ENCODE data around the gene SLC12A1. TPM values are rescaled to one million over a fixed set of nuclear protein-coding genes. Genes with fewer than 3 reads are reported as not detected.

Gene SLC12A1
- total and polyA plus RNA-seq, 2 of the 8 experiments (the other 6 are each of a cell fraction or from before 2014, with no cell fraction given) = 0.63 to 1.0 TPM

DNA sequence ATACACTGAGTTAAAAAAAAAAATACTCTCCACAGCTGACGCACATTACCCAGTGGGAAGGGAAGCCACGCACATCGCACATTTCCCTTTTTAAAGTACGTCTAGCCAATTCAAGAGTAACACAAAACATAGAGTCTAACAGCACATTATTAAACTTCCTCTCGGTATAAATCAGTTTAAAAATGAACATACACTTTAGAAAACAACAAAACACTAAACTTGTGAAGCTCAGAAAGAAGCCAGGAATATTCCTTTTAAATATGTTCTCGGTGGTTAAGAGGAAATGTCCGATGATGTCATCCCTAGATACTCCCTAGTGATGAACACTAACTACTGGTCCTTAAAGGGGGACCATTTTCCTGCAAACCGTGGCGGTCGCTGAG lies 28.7 kb upstream of the SLC12A1 start:
- POLR2A ChIA-PET (ENCODE audit: partially characterized antibody) = interaction anchor here (0.6 to 3.1 kb wide), 12 partner anchors 9 to 237 kb away, joined by 3 to 13 read pairs (median 4); no protein-coding TSS in a partner anchor
- Histone ChIP-seq H4K8ac (ENCODE audit: extremely low read depth, insufficient read depth, low read length) (peak overlapping the region; percentile 93; the same call in 1 of the 2 replicates), H3K4me2 (ENCODE audit: insufficient read depth in 1 of 2, low read depth in 2 of 2, low read length in 2 of 2) (peak overlapping the region; percentile 67 to 91), H3K79me1 (ENCODE audit: low read depth, low read length) (peaks cover 2% of the 10 kb centered on the region; the same call in 1 of the 2 replicates), H2BK120ac (replicated peaks; ENCODE audit: low read depth, low read length) (no peak overlapping the region), H2BK20ac (ENCODE audit: low read length) (no peak overlapping the region), H3K4me1 (replicated peaks in 1 of 4; ENCODE audit: control insufficient read depth in 3 of 4, insufficient read depth in 4 of 4, low read length in 3 of 4) (peaks cover 0 to 9% (median 1%) of the 10 kb centered on the region in 4 experiments; a peak in 2 of 7 replicates), H2BK5ac (ENCODE audit: low read depth, low read length) (no peak overlapping the region), H2AFZ (ENCODE audit: low read length) (no peak overlapping the region), H3K36me3 (ENCODE audit: control insufficient read depth in 2 of 4, insufficient read depth in 4 of 4, low read length in 3 of 4) (no peaks in the 10 kb centered on the region), H3K23ac (ENCODE audit: insufficient read length) (no peak overlapping the region), H3K23me2 (ENCODE audit: low read depth, low read length) (no peaks in the 10 kb centered on the region), H3K27me3 (replicated peaks in 1 of 4; ENCODE audit: control insufficient read depth in 3 of 4, extremely low read depth in 1 of 4, insufficient read depth in 3 of 4, low read length in 3 of 4) (no peaks in the 10 kb centered on the region), H2BK12ac (ENCODE audit: low read depth, low read length) (no peak overlapping the region), H2BK15ac (ENCODE audit: low read length) (no peak overlapping the region), H2AK5ac (ENCODE audit: low read depth, low read length) (0 out of 2 replicates have a peak overlapping the region, but pooled peaks have one; percentile 76), H3K9me3 (ENCODE audit: insufficient read depth in 2 of 2, low read depth in 1 of 2, low read length in 1 of 2) (no peaks in the 10 kb centered on the region), H3K27ac (ENCODE audit: low read depth, low read length) (0 out of 2 replicates have a peak overlapping the region, but pooled peaks have one; percentile 54), H3K4ac (replicated peaks; ENCODE audit: insufficient read length, low read depth, low read length) (no peak overlapping the region), H3K18ac (ENCODE audit: extremely low read depth, low read length) (no peak overlapping the region; the same call in 1 of the 2 replicates), H3K79me2 (ENCODE audit: control insufficient read depth in 1 of 2, insufficient read depth in 2 of 2, low read length in 2 of 2) (peaks cover 9 to 53% of the 10 kb centered on the region in 2 experiments; a peak in 3 of 4 replicates), H4K20me1 (replicated peaks in 1 of 2; ENCODE audit: control insufficient read depth in 1 of 2, insufficient read depth in 2 of 2, low read length in 2 of 2) (no peaks in the 10 kb centered on the region), H4K91ac (replicated peaks; ENCODE audit: insufficient read length, low read length) (no peak overlapping the region), H3K9ac (replicated peaks in 1 of 4; ENCODE audit: extremely low read depth in 1 of 4, low read depth in 3 of 4, low read length in 3 of 4) (peak overlapping the region; percentile 49 to 94 (median 80)), H3K56ac (replicated peaks; ENCODE audit: insufficient read length, low read depth, low read length) (no peak overlapping the region), H3K14ac (ENCODE audit: insufficient read length) (no peak overlapping the region), H4K5ac (ENCODE audit: insufficient read length, low read depth, low read length) (no peak overlapping the region), H3K4me3 (ENCODE audit: extremely low read depth in 1 of 4, insufficient read depth in 2 of 4, low read depth in 3 of 4, low read length in 4 of 4) (peak overlapping the region; percentile 76 to 99 (median 86))
- TF ChIP-seq JUND (IDR thresholded peaks at IDR 0.05; ENCODE audit: low read length) = peak; percentile 79; the same call in 1 of the 2 replicates
- no peak for TF ChIP-seq SUZ12 (IDR thresholded peaks at IDR 0.05; ENCODE audit: low read length)
- CTCF ChIA-PET (ENCODE audit: partially characterized antibody) = interaction anchor here (0.8 kb wide), 1 partner anchor 74 kb away, joined by 3 read pairs; no protein-coding TSS in a partner anchor
- no peak for FAIRE-seq
- 12% methylated on average over 10 of the region's 10 CpGs; no CpG with 5 or more reads in 1 of the 2 experiments for WGBS, 2 experiments (ENCODE audit: extremely low coverage in 1 of 2, insufficient coverage in 1 of 2, insufficient read length in 1 of 2, insufficient replicate concordance in 2 of 2, low coverage in 1 of 2, low lambda C conversion rate in 2 of 2, missing lambda C conversion rate in 1 of 2)
- DNase-seq (ENCODE audit: low read depth in 1 of 2, low spot score in 2 of 2) = no peak

All from H1 (cell line).